Limb (tissue), 2 donors: ENCODE results near the gene SBSN.
A peak's percentile ranks its signal among the peaks of the same experiment; 100 is the strongest.
"Not testable (repeated sequence)": the region's sequence is repeated elsewhere in the genome, so short reads cannot be mapped to it uniquely, and the experiment has no call there.

ENCODE experiments used
- DNase-seq, 2 donors: peaks; one replicate each; pipeline ENCODE4 v3.0.0-alpha.2; 2016; ENCODE audit errors: extremely low spot score in 2 of 2

SBSN gene

DNA sequence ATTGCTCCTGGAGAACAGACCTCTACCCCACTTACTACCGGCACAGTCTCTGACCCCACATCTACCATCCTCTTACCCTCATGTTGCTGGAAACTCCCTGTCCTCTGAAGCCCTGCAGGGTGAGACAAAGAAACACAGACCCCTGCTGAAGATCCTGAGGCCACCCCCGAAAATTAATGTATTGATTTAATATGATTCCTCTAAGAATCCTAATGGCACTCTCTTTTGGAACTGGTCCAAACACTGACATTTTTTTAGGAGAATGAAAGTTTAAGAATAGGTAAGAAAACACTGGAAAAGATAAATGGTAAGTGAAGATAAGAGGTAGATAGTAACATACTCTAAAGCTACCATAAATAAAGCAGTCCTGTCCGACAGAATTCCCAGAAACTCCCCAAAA lies 20.0 kb downstream of the SBSN start:
- DNase-seq: no peak

DNA sequence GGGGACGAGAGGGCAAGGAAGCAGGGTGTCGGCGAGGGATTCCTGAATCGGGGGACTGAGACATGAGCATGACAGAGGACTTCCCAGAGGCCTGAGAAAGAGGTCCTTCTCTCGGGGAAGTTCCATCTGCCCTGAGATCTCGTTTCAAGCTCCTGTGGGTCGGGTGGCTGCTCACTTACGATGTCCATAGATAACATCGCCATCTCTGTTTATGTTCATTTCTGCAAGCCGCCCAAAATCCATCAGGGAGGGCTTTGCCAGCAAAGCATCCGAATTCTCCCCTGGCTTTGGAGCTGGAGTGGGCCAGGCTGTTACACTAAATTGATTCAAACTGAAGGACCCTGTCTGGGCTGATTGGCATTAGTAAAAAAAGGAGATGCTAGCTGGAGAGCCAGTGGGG lies 20.6 kb downstream of the SBSN start:
- DNase-seq: no peak

DNA sequence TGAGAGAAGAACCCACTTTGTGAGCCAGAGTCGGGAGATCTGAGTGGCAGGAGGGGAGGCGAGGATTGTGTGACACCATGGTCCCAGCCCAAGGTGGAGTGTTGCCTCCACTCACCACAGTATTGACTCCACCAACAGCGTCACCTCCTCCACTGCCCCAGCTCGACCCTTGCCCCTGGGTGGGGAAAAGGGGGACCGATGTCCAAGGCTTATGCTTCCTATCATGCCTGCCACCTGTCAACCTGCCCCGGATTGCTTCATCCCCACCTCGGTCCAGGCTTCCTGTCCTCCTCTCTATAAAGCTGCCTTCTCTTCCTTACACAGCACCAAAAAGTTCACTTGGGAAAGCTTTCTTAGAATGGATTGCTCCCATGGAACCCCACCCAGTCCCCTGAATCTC lies 22.1 kb downstream of the SBSN start:
- DNase-seq: no peak

DNA sequence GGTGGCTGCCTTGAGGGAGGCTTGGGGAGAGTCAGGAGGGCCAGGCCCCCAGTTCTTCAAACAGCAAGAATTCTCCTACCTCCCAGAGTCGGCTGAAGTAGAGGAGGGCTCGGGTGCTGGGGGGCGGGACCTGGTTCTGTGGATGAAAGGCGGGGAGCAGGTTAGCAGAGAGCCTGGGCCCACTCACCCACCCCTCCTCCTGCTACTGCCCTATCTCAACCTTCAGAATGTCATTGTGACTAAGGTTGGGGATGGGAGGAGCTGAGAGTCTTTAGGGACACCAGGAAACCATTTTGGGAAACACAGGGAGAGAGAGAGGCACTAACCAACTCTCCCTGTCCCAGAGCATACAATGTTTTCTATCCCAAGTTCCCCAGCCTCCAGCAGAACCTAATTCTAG lies 25.4 kb downstream of the SBSN start:
- DNase-seq: no peak

DNA sequence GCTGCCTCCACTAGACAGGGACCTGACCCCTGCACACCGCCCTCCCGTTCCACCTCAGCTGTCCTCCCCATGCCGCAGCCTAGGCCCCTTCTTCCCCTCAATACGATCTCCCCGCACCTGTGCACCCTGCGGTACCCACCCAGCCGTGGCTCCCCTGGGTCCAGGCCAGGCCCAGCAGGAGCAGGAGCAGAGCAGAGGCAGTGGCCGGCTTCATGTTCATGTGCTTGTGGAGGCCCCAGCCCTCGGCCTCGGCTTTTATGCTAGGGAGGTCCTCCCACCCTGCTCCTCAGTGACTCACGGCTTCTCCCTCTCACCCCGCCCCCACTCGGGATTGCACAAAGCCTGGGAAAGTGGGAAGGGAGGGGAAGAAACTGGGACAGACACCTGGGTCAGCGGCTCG lies 26.4 kb downstream of the SBSN start:
- no peak for DNase-seq

DNA sequence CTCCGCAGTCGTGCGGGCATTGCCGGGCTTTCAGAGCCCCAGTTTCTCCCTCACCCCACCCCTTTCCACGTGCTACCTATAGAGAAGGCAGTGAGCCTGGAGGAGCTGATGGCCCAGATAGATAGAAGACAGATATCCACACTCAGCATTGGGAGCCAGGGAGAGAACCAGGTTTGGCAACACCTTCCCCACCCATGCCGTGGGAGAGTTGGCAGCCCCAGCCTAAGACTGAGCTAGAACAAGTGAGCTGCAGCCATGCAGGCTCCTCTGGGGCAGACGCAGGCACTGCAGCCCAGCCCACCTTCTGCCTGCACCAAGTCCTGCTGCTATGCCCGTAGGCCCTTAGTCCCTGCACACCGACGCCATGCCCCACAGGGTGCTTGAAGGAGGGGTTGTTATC lies 27.5 kb downstream of the SBSN start:
- DNase-seq: no peak

DNA sequence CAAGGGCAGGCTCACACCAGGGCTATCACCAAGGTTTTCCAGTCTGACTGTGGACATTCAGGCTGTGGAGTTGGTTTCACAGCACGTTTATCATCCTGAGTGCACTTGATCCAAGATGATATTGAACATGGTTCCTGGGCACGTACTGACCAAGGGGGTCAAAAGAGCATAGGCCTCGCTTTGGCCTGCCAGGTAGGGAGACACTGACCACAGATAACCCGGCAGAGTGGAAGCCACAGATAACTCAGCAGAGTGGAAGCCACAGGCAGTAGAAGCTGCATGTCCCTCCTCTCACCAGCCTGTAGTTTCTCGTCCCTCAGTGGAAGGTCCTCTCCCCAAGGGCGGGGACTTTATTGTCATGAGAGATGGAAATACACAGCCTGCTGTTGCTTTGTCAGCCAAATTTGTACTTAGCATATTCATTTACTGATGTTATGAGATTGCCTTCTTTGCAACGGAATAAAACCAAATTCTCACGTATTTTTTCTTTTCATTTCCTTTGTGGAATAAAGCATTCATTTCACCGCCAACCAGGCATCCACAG lies 29.1 kb downstream of the SBSN start:
- no peak for DNase-seq

DNA sequence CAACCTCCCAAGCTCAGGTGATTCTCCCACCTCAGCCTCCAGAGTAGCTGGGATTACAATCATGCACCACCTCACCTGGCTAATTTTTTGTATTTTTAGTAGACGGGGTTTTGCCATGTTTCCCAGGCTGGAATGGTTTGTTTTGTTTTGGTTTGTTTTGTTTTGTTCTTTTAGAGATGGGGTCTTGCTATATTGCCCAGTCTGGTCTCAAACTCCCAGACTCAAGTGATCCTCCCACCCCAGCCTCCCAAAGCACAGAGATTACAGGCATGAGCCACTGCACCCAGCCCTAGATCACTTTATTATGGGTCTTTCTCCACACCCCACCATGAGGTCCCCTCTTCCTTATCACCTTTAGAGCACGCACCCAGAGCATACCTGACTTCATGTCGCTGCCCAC lies 29.9 kb downstream of the SBSN start:
- no peak for DNase-seq

DNA sequence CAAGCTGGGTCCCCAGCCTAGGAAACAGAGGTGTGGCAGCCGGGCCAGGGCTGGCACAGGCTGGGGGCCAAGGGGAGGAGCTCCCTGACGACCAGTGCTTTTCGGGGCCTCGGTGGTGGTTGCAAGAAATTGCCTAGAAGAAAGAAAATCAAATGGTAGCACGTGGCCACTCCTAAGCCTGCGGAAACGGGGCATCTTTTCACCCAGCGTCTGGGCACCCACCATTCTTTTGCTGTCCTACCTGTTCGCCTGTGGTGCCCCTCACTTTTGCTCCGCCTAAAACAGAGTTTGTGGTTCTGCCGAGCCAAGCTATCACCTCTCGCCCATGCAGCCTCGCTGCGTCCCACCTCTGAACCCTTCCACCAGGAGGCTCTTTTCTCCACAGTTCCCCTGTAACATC lies 30.7 kb downstream of the SBSN start:
- no peak for DNase-seq

DNA sequence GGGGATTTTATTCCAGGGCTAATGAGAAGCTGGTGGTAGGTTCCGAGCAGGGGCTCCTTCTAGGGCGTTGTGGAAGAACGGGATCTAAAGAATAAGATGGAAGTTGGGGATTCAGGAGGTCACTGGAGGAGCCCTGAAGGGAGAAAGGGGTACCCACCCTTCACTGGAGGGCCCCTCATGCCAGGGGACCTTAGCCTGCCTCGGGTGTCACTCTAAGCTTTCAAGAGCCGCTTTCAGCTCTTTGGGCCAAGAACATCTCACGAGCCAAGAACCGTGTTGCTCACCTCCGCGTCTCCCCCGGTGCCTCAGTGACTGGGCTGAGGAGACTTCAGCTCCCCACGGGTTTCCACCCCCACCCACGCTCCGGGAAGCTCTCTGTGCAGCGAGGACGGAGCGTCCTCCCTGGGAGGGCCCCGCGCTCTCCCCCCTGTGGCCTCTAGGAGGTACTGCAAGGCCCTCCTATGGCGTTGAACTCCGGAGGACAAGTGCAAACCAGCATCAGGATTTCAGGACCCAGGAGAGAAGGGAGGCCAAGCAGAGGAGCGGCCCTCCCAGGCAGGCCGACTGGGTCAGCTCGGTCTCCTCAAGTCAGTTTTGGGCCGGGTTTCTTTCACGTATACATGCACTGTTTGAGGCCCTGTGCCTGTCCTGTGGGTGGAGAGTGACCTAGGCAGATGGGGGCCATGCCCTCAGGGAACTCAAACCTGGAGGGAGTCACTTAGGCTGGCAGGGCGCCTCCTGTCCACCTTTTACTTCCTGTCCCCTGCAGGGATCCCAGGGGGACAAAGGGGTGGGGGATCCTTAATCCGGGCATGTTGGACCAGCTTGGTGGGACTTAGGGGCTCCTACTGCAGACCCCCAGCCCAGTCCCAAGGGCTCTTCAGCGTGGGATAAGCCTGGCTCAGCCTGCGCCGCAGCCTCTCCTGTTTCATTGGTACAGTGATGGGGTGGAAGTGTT lies 32.7 kb downstream of the SBSN start:
- DNase-seq: peak; percentile 45 to 66

DNA sequence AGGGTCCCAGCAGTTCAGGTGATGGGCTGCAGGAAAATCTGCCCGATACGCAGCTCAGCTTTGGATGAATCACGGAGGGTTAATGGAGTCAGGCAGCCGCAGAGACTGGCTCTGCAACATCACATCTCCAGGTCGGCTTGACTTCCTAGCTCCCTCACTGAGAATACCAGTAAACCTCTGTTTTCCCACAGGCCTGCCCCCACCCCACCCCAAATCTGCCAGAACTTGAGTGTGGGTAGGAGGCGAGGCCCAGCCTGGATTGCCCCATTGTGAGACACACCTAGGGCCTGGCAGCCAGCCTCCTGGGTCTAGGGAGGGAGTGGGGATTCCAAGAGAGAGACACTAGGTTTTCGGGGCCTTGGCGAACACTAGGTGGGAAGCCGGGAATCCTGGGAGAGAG lies 34.1 kb downstream of the SBSN start:
- no peak for DNase-seq

DNA sequence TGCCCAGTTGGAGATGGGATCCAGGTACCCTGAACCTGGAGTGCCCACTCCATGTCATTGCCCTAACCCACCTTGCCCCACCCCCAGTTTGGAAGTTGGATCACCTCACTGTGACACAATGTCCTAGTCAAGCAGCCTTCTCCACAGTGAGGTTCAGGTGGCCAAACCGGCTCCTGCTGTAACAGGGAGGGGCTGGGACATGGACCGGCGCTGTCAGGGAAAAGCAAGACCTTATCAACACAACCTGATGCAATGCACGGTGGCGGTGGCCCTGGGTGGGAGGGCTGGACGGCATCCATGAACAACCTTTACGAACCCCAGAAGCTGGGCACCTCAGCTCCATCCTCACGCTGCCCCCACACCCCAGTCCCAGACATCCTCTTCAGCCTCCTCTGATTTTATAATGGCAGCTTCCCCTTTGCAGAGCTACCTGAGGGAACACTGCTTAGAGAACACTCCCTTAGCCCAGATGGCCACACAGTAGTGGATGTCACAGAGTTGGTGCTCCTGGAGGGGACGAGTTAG lies 36.2 kb downstream of the SBSN start:
- no peak for DNase-seq

DNA sequence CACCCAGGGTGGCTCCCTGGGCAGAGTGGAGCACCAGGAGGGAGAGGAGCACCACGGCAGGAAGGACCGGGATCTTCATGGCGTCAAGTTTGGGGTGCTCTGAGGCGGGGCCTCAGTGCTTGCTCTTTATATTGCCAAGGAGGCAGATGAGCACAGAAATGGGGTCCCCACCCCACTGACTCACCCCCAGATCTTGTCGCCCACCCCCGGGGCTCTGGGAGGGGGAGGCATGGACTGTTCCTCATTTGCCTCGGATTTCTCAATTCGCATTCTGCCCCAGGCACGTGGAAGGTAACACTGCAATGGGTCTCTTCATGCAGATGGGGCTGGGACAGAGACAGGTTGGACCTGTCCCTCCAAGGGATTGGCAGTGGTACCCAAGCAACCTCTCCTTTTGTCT lies 37.7 kb downstream of the SBSN start, which contains the start of gene KRTDAP:
Gene KRTDAP, minus strand, starts transcription at position 101 of the 400 bp plus-strand sequence. Its CDS starts 22 bp downstream, at position 79.
- DNase-seq: no peak

DNA sequence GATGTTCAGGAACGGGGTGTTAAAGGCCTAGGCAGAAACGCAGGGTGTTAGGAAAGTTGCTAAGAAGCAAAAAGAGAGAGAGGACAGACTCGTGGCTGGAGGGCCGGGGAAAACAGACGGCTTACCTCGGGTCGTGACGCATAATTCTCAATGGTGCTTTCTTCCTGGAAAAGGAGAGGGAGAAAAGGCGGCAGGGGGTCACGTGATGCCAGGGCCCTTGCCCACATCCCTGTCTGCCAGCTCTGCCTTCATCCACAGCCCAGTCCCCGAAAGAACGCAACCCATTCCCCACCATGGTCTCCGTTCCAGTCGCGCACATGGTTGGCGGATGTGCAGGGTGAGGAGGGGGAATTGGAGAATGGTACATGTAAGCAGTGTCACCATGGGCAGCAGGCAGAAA lies 39.4 kb downstream of the SBSN start:
- DNase-seq: no peak

DNA sequence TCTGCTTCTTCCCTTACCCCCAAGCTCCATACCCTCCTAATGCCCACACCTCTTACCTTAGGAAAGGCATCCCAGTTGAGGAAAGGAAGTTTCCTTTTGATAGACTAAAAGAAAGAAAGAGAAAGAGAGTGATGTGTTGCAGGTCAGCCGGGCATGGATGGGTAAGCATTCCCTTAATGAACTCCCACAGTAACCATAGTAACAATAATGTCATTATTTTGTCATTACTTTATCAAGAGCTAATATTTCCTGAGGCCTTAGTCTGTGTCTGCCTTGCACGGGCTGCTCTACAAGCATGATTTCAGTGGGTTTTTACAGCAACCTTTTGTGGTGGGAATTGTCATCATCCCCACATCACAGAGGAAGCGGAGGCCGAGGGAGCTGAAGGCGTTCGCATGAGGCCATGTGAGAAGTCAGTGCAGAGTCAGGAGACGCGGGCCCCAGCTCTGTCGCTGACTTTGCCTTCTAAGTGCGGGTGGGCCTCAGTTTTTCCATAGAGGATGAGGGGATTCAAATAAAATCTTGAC lies 40.4 kb downstream of the SBSN start:
- DNase-seq: no peak

DNA sequence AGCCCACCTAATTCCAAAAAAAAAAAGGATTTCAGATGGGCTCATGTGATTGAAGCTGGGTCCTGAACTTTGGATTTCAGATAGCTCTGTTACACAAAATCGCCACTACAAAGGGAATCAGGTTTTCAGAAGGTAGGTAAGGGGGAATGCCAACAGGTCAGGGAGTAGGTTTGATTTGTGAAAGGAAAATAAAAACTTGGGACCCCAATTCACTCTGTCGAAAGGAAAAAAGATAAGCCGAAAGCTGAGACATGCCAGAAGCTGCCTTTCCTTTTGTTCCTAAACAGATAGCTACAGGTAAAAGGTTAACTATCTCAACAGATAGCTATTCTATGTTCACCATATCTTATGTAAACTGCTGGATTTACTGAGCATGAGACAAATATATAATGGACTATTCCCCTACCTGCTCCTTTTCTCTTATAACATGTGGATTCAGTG lies 41.8 kb downstream of the SBSN start:
- no peak for DNase-seq

DNA sequence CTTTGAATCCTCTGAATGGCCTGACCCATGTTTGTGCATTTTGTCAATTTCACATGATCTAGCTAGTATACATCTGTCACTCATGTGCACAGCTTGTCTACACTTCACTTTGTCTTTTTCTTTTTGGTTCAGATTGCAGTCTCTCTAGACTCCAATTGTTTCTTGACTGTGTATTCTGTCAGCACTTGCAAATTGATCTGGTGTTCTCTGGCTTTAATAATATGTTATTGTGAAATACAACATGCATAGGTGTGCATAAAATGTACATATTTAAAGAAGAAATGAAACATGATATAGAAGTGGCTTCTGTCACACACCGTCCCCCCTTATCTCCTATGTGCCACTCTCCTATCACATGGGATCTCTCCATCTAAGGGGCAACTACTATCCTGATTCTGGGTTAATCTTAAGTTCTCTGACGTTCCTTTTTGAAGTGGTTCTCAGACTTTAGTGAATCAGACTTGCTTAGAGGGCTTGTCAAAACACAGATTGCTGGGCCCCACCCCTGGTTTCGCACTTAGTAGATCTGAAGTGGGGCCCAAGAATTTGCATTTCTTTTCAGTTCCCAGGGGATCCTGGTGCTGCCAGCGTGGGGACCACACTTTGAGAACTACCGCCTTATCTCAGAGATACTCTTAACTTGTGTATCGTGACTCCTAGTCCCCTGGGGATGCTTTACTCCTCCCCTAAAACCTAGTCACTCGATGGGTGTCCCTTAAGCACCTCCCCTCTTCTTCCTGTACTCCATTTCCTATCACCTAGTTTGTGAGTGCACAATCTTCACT lies 43.7 kb downstream of the SBSN start:
- no peak for DNase-seq

DNA sequence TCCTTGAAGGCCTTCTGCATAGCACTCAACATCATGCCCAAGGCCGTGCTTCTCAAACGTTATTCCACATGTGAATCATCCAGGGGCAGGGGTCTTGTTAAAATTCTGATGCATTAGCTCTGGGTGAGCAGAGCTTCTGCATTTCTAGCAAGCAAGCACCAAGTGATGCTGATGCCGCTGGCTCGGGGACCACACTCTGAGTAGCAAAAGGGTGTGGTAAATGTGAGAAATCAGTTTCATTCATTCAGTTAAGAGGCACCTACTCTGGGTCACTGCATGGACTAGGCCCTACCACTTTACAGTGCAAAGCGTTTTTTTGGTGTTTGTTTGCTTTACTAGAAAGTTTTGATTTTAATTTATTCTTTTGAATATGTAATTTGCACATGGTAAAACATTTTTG lies 45.0 kb downstream of the SBSN start:
- DNase-seq: no peak

DNA sequence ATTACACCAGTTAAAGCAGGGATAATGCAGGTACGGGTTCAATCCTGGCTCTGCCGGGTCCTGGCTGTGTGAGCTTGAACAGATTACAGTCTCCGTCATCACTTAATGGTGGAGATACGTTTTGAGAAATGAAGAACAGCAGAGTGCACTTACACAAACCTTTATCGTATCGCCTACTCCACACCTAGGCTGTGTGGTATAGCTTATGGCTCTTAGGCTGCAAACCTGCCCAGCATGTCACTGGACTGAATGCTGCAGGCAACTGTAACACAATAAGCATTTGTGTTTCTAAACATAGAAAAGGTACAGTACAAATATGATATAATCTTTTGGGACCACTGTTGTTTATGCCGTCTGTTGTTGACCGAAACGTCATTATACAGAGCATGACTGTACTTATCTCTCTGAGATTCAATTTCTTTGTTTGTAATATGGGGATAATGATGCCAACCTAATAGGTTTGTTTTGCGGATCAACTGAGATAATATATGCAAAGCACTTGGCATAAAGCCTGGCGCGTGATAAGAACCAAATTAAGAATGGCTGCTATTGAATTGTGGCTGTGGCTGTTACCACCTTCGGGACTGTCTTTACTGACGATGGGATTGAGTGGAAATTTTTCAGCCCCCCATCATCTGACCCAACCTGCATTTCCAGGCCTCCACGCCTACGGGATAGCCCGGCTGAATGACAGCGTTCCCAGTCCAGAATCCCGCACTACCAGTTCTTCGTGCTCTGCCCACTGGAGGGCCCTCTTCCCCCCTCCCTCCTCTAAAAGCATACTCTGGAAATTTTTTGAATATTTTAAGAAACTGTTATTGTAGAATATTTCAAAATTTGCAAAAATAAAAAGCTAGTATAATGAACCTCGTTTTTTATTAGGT lies 49.1 kb downstream of the SBSN start:
- no peak for DNase-seq

DNA sequence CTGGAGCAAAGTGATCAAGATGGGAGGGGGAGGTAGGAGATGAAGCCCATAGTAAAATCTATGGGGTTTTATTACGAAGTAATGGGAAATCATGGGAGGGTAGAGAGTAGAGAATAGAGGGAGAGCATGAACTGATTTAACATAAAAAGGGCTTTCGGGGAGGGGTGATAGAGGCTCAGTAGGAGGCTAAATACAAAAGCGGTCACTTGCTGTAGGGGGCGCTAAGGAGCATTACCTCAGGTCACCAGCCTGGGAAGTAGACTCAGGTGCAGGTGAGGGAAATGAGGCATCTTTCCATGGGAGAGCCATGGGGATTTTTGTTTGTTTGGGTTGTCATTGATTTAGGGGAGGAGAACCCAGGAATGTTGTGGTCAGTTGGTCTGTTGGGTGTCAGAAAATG lies 52.0 kb downstream of the SBSN start:
- DNase-seq: no peak

DNA sequence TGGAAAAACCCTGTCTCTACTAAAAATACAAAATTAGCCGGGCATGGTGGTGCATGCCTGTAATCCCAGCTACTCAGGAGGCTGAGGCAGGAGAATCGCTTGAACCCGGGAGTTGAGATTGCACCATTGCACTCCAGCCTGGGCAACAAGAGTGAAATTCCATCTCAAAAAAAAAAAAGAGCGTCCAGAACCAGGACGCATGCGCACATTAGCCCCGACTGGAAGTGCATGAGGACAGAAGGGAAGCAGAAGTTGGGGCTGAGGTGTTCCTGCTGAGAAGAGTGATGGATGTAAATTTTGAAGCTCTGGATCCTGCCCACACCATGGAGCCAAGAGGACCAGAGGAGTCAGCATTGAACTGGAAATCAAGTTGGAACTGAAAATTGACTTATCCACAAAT lies 53.5 kb downstream of the SBSN start:
- DNase-seq: not testable (repeated sequence)
